Measurements from ENCODE around the gene ZNF469.

Gene ZNF469

DNA sequence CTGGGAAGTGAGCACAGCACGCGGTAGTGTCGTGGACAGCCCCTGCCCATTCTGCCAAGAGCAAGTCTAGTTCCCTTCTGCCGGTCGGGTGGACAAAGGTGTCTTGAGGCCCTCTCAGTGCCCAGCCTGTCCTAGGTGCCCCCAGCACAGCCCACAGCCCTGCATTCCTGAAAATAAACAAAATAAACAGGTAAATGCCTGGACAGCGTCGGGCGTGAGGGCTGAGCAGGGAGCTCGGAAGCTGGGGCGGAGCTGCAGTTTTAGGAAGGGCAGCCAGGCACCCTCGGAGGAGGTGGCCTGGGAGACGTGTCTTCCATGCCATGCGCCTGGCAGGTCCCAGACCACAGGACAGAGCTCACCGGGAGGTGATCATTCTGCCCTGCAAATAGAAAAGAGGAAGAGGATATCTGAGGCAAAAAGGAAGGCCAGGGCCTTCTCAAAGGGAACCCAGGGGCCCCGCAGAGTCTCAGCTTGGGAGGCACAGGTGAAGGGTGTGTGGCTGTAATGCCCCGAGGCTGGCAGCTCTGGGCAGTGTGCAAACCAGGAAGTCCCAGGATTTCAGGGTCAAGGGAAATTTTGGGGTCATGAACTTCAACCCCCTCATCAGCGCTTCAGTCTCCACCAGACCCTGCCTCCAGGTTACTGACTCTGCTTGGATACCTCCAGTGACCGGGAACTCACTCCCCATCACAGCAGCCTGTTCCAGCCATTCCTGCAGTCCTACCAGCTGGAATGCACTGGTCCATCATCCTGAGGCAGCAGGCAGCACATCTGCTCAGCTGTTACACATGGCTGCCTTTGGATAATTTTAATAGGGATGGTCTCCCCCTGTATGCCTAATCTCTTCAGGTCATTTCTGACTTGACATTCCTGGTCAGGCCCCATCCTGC, 1.7 kb downstream of the ZNF469 start:
- no peak for TF ChIP-seq ZNF274 (IDR thresholded peaks at IDR 0.05; ENCODE audit: low read depth, low read length)
- no peak overlapping the region for H3K4me3 ChIP-seq (ENCODE audit: low read length)

DNA sequence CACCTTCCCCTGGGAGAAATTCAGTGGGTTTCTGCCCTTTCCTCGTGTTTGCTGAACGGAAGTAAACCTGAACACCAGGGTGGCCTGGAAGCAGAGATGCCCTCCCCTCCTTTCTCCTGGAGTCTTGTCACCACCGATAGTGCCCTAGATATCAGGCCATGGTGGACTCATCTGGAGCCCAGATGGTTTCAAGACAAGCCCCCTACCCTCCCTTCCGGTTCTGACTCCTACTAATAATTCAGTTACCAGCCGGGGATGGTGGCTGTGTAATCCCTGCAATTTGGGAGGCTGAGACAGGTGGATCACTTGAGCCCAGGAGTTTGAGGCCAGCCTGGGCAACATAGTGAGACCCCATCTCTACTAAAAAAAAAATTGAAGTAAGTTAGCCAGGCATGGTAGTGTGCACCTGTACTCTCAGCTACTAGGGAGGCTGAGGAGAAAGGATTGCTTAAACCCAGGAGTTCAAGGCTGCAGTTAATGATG, 2.4 kb downstream of the ZNF469 start:
- no peak for TF ChIP-seq ZNF274 (IDR thresholded peaks at IDR 0.05; ENCODE audit: low read depth, low read length)
- no peak overlapping the region for H3K4me3 ChIP-seq (ENCODE audit: low read length)

- no peak for TF ChIP-seq ZNF274 (IDR thresholded peaks at IDR 0.05; ENCODE audit: low read depth, low read length)
- no peak overlapping the region for H3K4me3 ChIP-seq (ENCODE audit: low read length)
Observed at GRCh38 chr16:88385831-88386815, 3.4 kb downstream of the ZNF469 start.

- no peak for TF ChIP-seq ZNF274 (IDR thresholded peaks at IDR 0.05; ENCODE audit: low read depth, low read length)
- no peak overlapping the region for H3K4me3 ChIP-seq (ENCODE audit: low read length)
Observed at GRCh38 chr16:88387180-88387765, 4.5 kb downstream of the ZNF469 start.

GRCh38 chr16:88387941-88388627, 5.3 kb downstream of the ZNF469 start:
- no peak overlapping the region for H3K4me3 ChIP-seq (ENCODE audit: low read length)
- no peak for TF ChIP-seq ZNF274 (IDR thresholded peaks at IDR 0.05; ENCODE audit: low read depth, low read length)

DNA sequence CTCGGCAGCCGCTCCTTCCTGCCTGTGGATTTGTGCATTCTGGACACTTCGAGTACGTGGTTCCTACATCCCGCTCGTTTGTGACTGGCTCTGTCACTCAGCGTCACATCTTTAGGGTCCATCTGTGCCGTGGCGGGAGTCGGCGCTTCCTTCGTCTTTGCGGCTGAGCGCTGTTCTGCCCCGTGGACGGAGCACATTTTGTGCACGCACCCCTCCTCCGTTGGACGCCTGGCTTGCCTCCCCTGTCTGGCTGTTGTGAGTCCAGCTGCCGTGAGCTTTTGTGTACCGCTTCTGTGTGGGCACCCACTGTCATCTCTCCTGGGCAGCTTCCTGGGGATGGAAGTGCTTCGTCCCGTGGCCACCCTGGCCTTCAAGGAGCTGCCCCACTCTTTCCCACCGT, 6.4 kb downstream of the ZNF469 start:
- no peak overlapping the region for H3K4me3 ChIP-seq (ENCODE audit: low read length)
- TF ChIP-seq ZNF274 (IDR thresholded peaks at IDR 0.05; ENCODE audit: low read depth, low read length): no peak

DNA sequence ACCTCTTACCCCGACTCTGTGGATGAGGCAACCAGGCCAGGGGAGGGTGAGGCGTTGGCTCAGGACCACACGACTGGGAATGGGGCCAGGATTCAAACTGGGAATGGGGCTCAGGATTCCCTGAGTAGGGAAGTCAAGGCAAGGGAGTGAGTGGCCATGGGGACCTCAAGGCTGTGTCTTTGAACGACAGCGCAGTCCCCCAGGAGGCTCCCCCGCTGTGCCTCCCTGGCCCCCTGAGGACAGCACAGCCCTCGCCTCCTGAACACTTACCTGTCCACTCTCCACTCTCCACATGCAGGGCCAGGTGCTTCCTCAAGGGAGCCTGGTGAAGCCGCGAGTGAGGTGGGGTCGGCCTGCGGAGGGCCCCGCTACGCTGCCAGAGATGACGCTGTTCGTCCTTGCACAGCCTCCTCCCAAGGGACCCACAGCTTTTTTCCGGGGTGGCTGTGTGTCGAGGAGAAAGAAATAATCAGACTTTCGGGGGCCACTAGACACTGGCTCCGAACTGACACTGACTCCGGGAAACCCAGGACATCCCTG, 6.9 kb downstream of the ZNF469 start:
- no peak for TF ChIP-seq ZNF274 (IDR thresholded peaks at IDR 0.05; ENCODE audit: low read depth, low read length)
- H3K4me3 ChIP-seq (ENCODE audit: low read length): no peak overlapping the region

DNA sequence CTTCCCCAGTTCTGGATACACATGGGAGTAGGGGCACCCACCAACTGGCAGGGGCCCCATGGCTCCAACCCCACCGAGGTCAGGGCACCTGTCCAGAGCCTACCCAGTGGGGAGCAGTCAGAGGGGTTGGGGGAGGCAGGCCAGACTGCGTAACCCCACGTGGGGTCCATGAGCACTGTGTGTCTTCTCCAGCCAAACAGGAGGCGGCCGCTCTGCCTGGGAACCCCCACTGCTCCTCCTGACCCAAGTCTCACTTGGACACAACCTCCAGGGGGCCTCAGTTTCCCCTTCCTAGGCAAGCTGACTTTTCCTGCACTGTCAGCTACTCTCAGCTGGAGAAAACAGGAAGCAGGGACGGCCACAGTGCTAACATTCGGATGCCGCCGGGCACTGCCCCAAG, 7.5 kb downstream of the ZNF469 start:
- TF ChIP-seq ZNF274 (IDR thresholded peaks at IDR 0.05; ENCODE audit: low read depth, low read length): no peak
- H3K4me3 ChIP-seq (ENCODE audit: low read length): no peak overlapping the region

- TF ChIP-seq ZNF274 (IDR thresholded peaks at IDR 0.05; ENCODE audit: low read depth, low read length): no peak
- no peak overlapping the region for H3K4me3 ChIP-seq (ENCODE audit: low read length)
Observed at GRCh38 chr16:88390735-88391134, 8.0 kb downstream of the ZNF469 start.

DNA sequence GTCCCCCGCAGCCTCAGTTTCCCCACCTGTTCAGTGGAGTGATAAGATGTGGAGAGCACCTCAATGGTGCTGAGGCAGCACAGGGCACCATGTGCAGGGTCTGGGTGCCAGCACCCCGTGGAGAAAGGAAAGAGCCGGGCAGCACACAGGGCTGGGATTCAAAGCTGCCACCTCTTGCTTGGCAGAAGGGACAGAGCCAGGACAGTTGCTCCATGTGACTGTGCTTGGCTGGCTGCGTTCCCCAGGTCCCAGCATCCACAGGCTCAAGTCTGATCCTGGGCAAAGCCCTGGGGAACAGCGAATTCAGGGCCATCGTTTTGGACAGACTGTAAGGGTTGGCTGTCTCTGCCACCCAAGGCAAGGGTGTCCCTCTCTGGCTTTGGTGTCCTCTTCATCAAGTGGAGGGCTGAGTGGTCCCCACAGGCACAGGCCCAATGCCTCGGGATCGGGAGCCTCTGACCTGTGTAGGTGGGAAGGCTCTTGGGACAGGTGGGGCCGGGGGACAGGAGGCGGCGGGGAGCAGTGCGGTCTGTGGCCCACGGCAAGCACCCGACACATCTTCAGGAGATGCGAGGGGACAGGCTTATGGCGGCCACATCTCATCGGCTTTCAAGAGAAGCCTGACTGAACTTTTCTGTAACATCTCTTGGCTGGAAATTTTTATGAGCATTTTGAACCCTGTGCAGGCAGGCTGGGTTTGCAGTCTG, 8.5 kb downstream of the ZNF469 start:
- no peak for TF ChIP-seq ZNF274 (IDR thresholded peaks at IDR 0.05; ENCODE audit: low read depth, low read length)

GRCh38 chr16:88392111-88392510, 9.4 kb downstream of the ZNF469 start:
- no peak for TF ChIP-seq ZNF274 (IDR thresholded peaks at IDR 0.05; ENCODE audit: low read depth, low read length)

More for the DNA sequence above, 8.5 kb downstream of the ZNF469 start:
- no peak overlapping the region for H3K4me3 ChIP-seq (ENCODE audit: low read length)

GRCh38 chr16:88392616-88393015, 9.9 kb downstream of the ZNF469 start:
- H3K4me3 ChIP-seq (ENCODE audit: low read length): no peak overlapping the region
- TF ChIP-seq ZNF274 (IDR thresholded peaks at IDR 0.05; ENCODE audit: low read depth, low read length): no peak

More at GRCh38 chr16:88392111-88392510, 9.4 kb downstream of the ZNF469 start:
- H3K4me3 ChIP-seq (ENCODE audit: low read length): no peak overlapping the region

DNA sequence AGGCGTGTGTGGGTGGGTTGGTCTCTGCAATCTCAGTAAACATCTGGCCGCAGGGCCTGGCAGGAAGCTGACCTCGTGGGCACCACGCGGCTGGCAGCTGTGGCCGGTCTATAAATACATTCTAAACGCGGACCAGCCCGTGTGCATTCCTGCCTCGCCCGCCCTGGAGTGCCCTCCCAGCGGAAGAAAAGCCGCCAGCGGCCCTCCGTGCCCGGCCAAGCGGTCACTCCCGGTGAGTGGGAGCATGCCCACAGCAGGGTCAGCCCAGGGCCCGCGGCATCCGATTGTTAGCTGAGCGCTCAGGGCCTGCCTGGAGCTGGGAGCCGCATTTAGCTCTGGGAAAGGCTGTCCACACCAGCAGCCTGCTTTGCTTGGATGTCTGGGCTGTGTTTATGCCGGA, 10.3 kb downstream of the ZNF469 start:
- no peak for TF ChIP-seq ZNF274 (IDR thresholded peaks at IDR 0.05; ENCODE audit: low read depth, low read length)
- no peak overlapping the region for H3K4me3 ChIP-seq (ENCODE audit: low read length)
